IMR-90 (cell line): ENCODE data around the gene C1orf159. TPM values are rescaled to one million over a fixed set of nuclear protein-coding genes. Genes with fewer than 3 reads are reported as not detected.

Experiments used
- ATAC-seq: fragments of 200-7000 bp; cut with Tn5 transposase; 2 replicates; pipeline ENCODE4 v1.9.1; 2020; ENCODE audit warnings: low read depth, mild to moderate bottlenecking, moderate library complexity
- BruUV-seq: library from RNA; stranded (reverse); fragments of 400-500 nt; replicated peaks from 2 replicates; lab custom pipeline; 2021; lab: Mats Ljungman, UMichigan
- CTCF ChIA-PET: fragments of 300-600 bp; formaldehyde crosslinking; extraction: SDS; loops from one replicate; lab custom pipeline; 2021; ENCODE audit warnings: antibody characterized with exemption; lab: Yijun Ruan, JAX
- POLR2A ChIA-PET: fragments of 300-600 bp; sonication (Branson Sonifier 250); formaldehyde crosslinking; loops from one replicate; lab custom pipeline; 2022; ENCODE audit warnings: antibody characterized with exemption; ENCODE audit not compliant: unreplicated experiment; lab: Charles Lee
- DNase-seq: peaks from one replicate; pipeline ENCODE4 v3.0.0; 2013
- H2AFZ ChIP-seq: replicated peaks from 2 replicates; pipeline ENCODE3; 2013; ENCODE audit warnings: low read length, mild to moderate bottlenecking; ENCODE audit not compliant: poor library complexity
- H2AK5ac ChIP-seq: 2 replicates; pipeline ENCODE4 v1.6.1; 2013; ENCODE audit warnings: low read depth, low read length, inconsistent platforms
- H2AK9ac ChIP-seq: replicated peaks from 2 replicates; pipeline ENCODE3; 2013; ENCODE audit warnings: mild to moderate bottlenecking, low read depth, low read length, moderate library complexity; ENCODE audit not compliant: poor library complexity
- H2BK120ac ChIP-seq: 2 replicates; pipeline ENCODE4 v1.6.1; 2013; ENCODE audit warnings: low read depth, low read length, inconsistent platforms
- H2BK15ac ChIP-seq: 3 replicates; pipeline ENCODE4 v1.6.1; 2013; ENCODE audit warnings: low read depth, low read length, inconsistent platforms
- H2BK20ac ChIP-seq: 2 replicates; pipeline ENCODE4 v1.6.1; 2013; ENCODE audit warnings: low read depth, mild to moderate bottlenecking, inconsistent platforms, low read length, moderate library complexity
- H2BK5ac ChIP-seq: 2 replicates; pipeline ENCODE4 v1.6.1; 2013; ENCODE audit warnings: mild to moderate bottlenecking, low read depth, low read length, inconsistent platforms; ENCODE audit not compliant: poor library complexity, severe bottlenecking
- H3K14ac ChIP-seq: replicated peaks from 2 replicates; pipeline ENCODE4 v1.6.1; 2013; ENCODE audit warnings: low read depth, low read length, inconsistent platforms
- H3K18ac ChIP-seq: 2 replicates; pipeline ENCODE4 v1.6.1; 2013; ENCODE audit warnings: low read depth, low read length, control low read depth
- H3K23ac ChIP-seq: 2 replicates; pipeline ENCODE4 v1.6.1; 2013; ENCODE audit warnings: low read depth, low read length, inconsistent platforms
- H3K27ac ChIP-seq: 2 replicates; pipeline ENCODE4 v1.5.1; 2013; ENCODE audit warnings: mild to moderate bottlenecking, control low read depth, low read length; ENCODE audit not compliant: insufficient read depth
- H3K27me3 ChIP-seq: 2 replicates; pipeline ENCODE4 v1.6.1; 2013; ENCODE audit warnings: low read length; ENCODE audit not compliant: control insufficient read depth, insufficient read depth
- H3K36me3 ChIP-seq: 2 replicates; pipeline ENCODE4 v1.6.1; 2013; ENCODE audit warnings: low read length, mixed read lengths; ENCODE audit not compliant: control insufficient read depth, insufficient read depth
- H3K4ac ChIP-seq: 2 replicates; pipeline ENCODE4 v1.6.1; 2013; ENCODE audit warnings: low read depth, low read length, inconsistent platforms
- H3K4me1 ChIP-seq: 2 replicates; pipeline ENCODE4 v1.6.1; 2013; ENCODE audit warnings: low read length, mixed read lengths; ENCODE audit not compliant: control insufficient read depth, insufficient read depth
- H3K4me2 ChIP-seq: 2 replicates; pipeline ENCODE4 v1.6.1; 2013; ENCODE audit warnings: low read depth, mild to moderate bottlenecking, control low read depth, low read length, moderate library complexity
- H3K4me3 ChIP-seq: 2 replicates; pipeline ENCODE4 v1.5.1; 2013; ENCODE audit warnings: low read depth, mild to moderate bottlenecking, control low read depth, low read length, moderate library complexity; ENCODE audit not compliant: insufficient read depth
- H3K56ac ChIP-seq: 2 replicates; pipeline ENCODE4 v1.6.1; 2013; ENCODE audit warnings: low read length, inconsistent platforms; ENCODE audit not compliant: insufficient read depth; ENCODE audit errors: extremely low read depth
- H3K79me1 ChIP-seq, 2 experiments: 2 replicates each; pipeline ENCODE4 v1.6.1; 2013; ENCODE audit warnings: low read length in 2 of 2, inconsistent platforms in 1 of 2, low read depth in 1 of 2
- H3K9ac ChIP-seq: 2 replicates; pipeline ENCODE4 v1.6.1; 2013; ENCODE audit warnings: low read depth, low read length, control low read depth
- H3K9me1 ChIP-seq: 2 replicates; pipeline ENCODE4 v1.6.1; 2013; ENCODE audit warnings: low read length, inconsistent platforms; ENCODE audit not compliant: insufficient read depth
- H3K9me3 ChIP-seq: 2 replicates; pipeline ENCODE4 v1.6.1; 2013; ENCODE audit warnings: low read length; ENCODE audit not compliant: control insufficient read depth, insufficient read depth
- H4K20me1 ChIP-seq: 2 replicates; pipeline ENCODE4 v1.6.1; 2013; ENCODE audit warnings: low read length, inconsistent platforms; ENCODE audit not compliant: insufficient read depth
- H4K5ac ChIP-seq: 2 replicates; pipeline ENCODE4 v1.6.1; 2013; ENCODE audit warnings: mild to moderate bottlenecking, low read depth, low read length, control low read depth
- H4K8ac ChIP-seq, 2 experiments: 2 replicates each; pipeline ENCODE4 v1.6.1; 2013; ENCODE audit warnings: low read depth in 2 of 2, low read length in 2 of 2, control low read depth in 1 of 2, inconsistent platforms in 1 of 2
- H4K91ac ChIP-seq: 2 replicates; pipeline ENCODE4 v1.6.1; 2013; ENCODE audit warnings: low read depth, low read length, inconsistent platforms; ENCODE audit not compliant: insufficient read depth
- BHLHE40 ChIP-seq: fragments of 150-350 bp; IDR thresholded peaks from 2 replicates; pipeline ENCODE4 v1.6.1; 2016; ENCODE audit warnings: mild to moderate bottlenecking, low read depth, low read length
- CEBPB ChIP-seq: IDR thresholded peaks from 2 replicates; pipeline ENCODE4 v1.6.1; 2012; ENCODE audit warnings: low read depth, low read length, improper control_type of control experiment
- CHD1 ChIP-seq: IDR thresholded peaks from 2 replicates; pipeline ENCODE4 v1.6.1; 2012; ENCODE audit warnings: low read depth, low read length, improper control_type of control experiment
- CTCF ChIP-seq: conservative IDR thresholded peaks from 2 replicates; pipeline ENCODE4 v1.5.1; 2012; ENCODE audit warnings: mild to moderate bottlenecking, low read depth, low read length, improper control_type of control experiment
- ELK1 ChIP-seq: fragments of 150-350 bp; IDR thresholded peaks from 2 replicates; pipeline ENCODE4 v1.6.1; 2016; ENCODE audit warnings: low read depth, mild to moderate bottlenecking, low read length, moderate library complexity, borderline replicate concordance
- FOS ChIP-seq: fragments of 150-350 bp; IDR thresholded peaks from 2 replicates; pipeline ENCODE4 v1.6.1; 2016; ENCODE audit warnings: low read depth, low read length
- MAFK ChIP-seq: IDR thresholded peaks from 2 replicates; pipeline ENCODE4 v1.6.1; 2012; ENCODE audit warnings: low read depth, low read length, improper control_type of control experiment
- MAZ ChIP-seq: IDR thresholded peaks from 2 replicates; pipeline ENCODE4 v1.6.1; 2012; ENCODE audit warnings: low read depth, mild to moderate bottlenecking, low read length, improper control_type of control experiment, moderate library complexity, borderline replicate concordance
- NFE2L2 ChIP-seq: fragments of 150-350 bp; IDR thresholded peaks from 2 replicates; pipeline ENCODE4 v1.6.1; 2016; ENCODE audit warnings: low read depth, mild to moderate bottlenecking, low read length
- POLR2A ChIP-seq: IDR thresholded peaks from 2 replicates; pipeline ENCODE4 v1.6.1; 2012; ENCODE audit warnings: mild to moderate bottlenecking, low read depth, low read length
- RAD21 ChIP-seq: IDR thresholded peaks from 2 replicates; pipeline ENCODE4 v1.6.1; 2012; ENCODE audit warnings: low read length, improper control_type of control experiment
- RCOR1 ChIP-seq: IDR thresholded peaks from 2 replicates; pipeline ENCODE4 v1.6.1; 2012; ENCODE audit warnings: mild to moderate bottlenecking, low read length, improper control_type of control experiment; ENCODE audit not compliant: insufficient replicate concordance
- RFX5 ChIP-seq: IDR thresholded peaks from 2 replicates; pipeline ENCODE4 v1.8.0; 2012; ENCODE audit warnings: low read depth, mild to moderate bottlenecking, low read length, moderate library complexity
- SMC3 ChIP-seq: fragments of 150-350 bp; IDR thresholded peaks from 2 replicates; pipeline ENCODE4 v1.6.1; 2016; ENCODE audit warnings: low read depth, mild to moderate bottlenecking, antibody characterized with exemption, low read length, moderate library complexity
- USF2 ChIP-seq: fragments of 150-350 bp; IDR thresholded peaks from 2 replicates; pipeline ENCODE4 v1.6.1; 2017; ENCODE audit warnings: mild to moderate bottlenecking, antibody characterized with exemption, low read length, low read depth
- WGBS, 2 experiments: methylation state at CpG; one replicate each; pipeline versions ENCODE4 v1.1.5 to v1.1.7; 2013; ENCODE audit warnings: missing lambda C conversion rate in 2 of 2; ENCODE audit not compliant: insufficient read length in 1 of 2; ENCODE audit errors: extremely low coverage in 2 of 2; 5-methylcytosine and 5-hydroxymethylcytosine counted together
- dilution Hi-C: fragments of 300-500 bp; cut with HindIII; formaldehyde crosslinking; loops from one replicate; pipeline ENCODE4 v1.14.3; 2018; ENCODE audit warnings: low sequenced_read_pairs; ENCODE audit not compliant: unreplicated experiment
- in situ Hi-C: fragments of 300-500 bp; cut with MboI; formaldehyde crosslinking; loops from 3 replicates; pipeline ENCODE4 v1.14.3; 2019; ENCODE audit warnings: low sequenced_read_pairs, inconsistent platforms, mixed read lengths
- intact Hi-C: fragments of 100-400 bp; cut with micrococcal nuclease; formaldehyde crosslinking; loops from 2 replicates; pipeline ENCODE4 v1.10.0; 2022
- polyA plus RNA-seq, 3 experiments: library from polyadenylated mRNA; depleted of rRNA; stranded (reverse); fragments of >200 nt; gene quantifications; 2 replicates each; pipeline ENCODE4 v1.2.3, GENCODE V29; 2012; ENCODE audit warnings: low replicate concordance in 1 of 3
- total RNA-seq: library from RNA; depleted of rRNA; stranded (reverse); fragments of >200 nt; gene quantifications from 2 replicates; pipeline ENCODE4 v1.2.3, GENCODE V29; 2012

C1orf159 gene
- total and polyA plus RNA-seq, 2 of the 4 experiments (the other 2 are of a cell fraction), result 2.9 to 12.6 TPM

- Histone ChIP-seq H3K14ac (no peak overlapping the region), H3K9me1 (0 out of 2 replicates have a peak, but pooled peaks cover under 1% of the 10 kb centered on the region), H3K23ac (no peak overlapping the region), H3K18ac (no peak overlapping the region), H2AK5ac (no peak overlapping the region), H2AK9ac (peak overlapping the region; percentile 72), H2BK15ac (no peak overlapping the region), H4K8ac (no peak overlapping the region), H2BK120ac (no peak overlapping the region), H3K9me3 (no peaks in the 10 kb centered on the region), H2AFZ (peak overlapping the region; percentile 80), H2BK20ac (no peak overlapping the region), H4K91ac (no peak overlapping the region), H3K27me3 (no peaks in the 10 kb centered on the region), H3K4me1 (peaks cover 5% of the 10 kb centered on the region; the same call in 1 of the 2 replicates), H3K79me1 (peaks cover 13 to 46% of the 10 kb centered on the region in 2 experiments), H4K20me1 (peaks cover 68% of the 10 kb centered on the region), H3K56ac (no peak overlapping the region), H3K9ac (no peak overlapping the region), H3K4me2 (peak overlapping the region; percentile 10; the same call in 1 of the 2 replicates), H3K36me3 (peaks cover 13% of the 10 kb centered on the region), H2BK5ac (no peak overlapping the region), H3K4ac (no peak overlapping the region), H3K4me3 (no peak overlapping the region), H4K5ac (no peak overlapping the region), H3K27ac (no peak overlapping the region)
- ATAC-seq (peak; percentile 93), DNase-seq (peak; percentile 63)
- BruUV-seq, result no TSS peak
- intact Hi-C loops (loop anchor here (5.0 kb wide), 1 partner anchor 84 kb away; the partner anchor contains the start of gene C1orf159), dilution Hi-C loops (no loop called here), in situ Hi-C loops (no loop called here)
- CTCF ChIA-PET, result no interaction called here
- POLR2A ChIA-PET, result no interaction called here
- TF ChIP-seq CHD1 (no peak), FOS (no peak), RFX5 (no peak), ELK1 (no peak), RCOR1 (no peak), USF2 (no peak), SMC3 (peak; percentile 26; the same call in 1 of the 2 replicates), RAD21 (peak; percentile 78), CTCF (peak; percentile 76), POLR2A (no peak), MAZ (peak; percentile 36; the same call in 1 of the 2 replicates), MAFK (no peak), BHLHE40 (no peak), NFE2L2 (no peak), CEBPB (no peak)
- WGBS, 2 experiments, result 11% methylated on average over 38 of the region's 73 CpGs; no CpG with 5 or more reads in 1 of the 2 experiments
Observed at GRCh38 chr1:1033009-1033587, 82.8 kb downstream of the C1orf159 start.
